GM18499 (cell line): Measurements from ENCODE around the gene SGF29.
"Not testable (repeated sequence)": the region's sequence is repeated elsewhere in the genome, so short reads cannot be mapped to it uniquely, and the experiment has no call there.

Experiments
- ATAC-seq: cut with Tn5 transposase; IDR thresholded peaks from one replicate; pipeline ENCODE4 v1.9.1; 2021; ENCODE audit warnings: moderate number of reproducible peaks; ENCODE audit not compliant: insufficient read depth, unreplicated experiment

Gene SGF29

GRCh38 chr16:28532940-28533647, 20.6 kb upstream of the SGF29 start:
- no peak for ATAC-seq

- ATAC-seq = no peak
Measured at GRCh38 chr16:28534542-28535373, 19.0 kb upstream of the SGF29 start.

DNA sequence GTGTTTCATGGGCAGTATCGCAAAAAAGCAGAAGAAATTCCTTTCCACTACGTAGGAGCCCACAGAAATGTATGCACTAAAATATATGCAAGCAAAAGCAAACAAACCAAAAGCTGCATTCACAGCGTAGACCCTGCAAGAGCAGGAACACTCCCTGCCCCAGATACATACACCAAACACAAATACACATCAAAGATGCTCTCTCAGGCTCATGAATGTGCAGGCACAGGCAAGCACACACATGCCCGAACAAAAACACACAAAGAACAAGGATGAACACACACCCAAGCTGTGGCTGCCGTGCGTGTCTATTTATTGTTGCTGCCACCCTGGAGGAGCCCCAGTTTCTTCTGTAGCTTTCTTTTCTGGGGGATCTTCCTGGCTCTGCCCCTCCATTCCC, 16.6 kb upstream of the SGF29 start:
- no peak for ATAC-seq

- ATAC-seq = no peak
Measured at GRCh38 chr16:28537964-28538732, 15.6 kb upstream of the SGF29 start.

DNA sequence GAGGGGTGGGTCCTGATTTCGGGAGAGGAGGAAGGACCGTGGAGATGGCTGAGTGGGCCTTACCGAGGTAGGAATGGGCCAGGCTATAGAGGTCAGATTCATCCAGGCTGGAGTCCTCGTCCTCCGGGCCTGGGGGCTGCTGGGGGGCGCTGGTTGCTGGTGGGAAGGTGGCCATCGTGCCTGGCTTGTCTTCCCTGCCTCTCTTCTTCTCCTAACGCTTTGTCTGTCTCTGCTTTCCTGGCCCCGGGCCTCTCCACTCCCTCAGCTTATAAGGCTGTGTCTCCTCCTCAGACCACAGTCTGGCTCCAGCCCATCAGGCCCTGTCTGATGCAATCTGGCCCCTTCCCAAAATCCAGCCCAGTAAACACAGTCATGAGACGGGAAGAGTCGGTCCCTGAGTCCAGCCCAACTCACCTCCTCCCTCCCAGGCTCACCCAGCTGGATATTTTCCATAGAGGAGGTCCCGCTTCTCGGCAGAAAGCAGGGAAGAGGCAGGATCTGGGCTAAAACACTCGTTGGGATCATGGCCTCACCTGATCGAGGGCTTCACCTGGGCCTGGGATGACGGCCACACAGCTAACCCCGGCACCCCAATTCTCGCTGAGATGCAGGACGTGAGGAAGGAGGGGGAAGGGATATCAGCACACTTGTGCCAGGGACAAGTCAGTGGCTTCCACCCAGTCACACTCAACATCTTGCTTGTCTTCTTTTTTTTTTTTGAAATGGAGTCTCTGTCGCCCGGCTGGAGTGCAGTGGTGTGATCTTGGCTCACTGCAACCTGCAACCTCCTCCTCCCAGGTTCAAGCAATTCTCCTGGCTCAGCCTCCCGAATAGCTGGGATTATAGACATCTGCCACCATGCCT, 14.8 kb upstream of the SGF29 start, which contains the start of gene NUPR1:
Gene NUPR1 (minus strand): TSS at position 242 of the 864 bp plus-strand sequence. CDS start 67 bp downstream, at position 175.
- no peak for ATAC-seq

DNA sequence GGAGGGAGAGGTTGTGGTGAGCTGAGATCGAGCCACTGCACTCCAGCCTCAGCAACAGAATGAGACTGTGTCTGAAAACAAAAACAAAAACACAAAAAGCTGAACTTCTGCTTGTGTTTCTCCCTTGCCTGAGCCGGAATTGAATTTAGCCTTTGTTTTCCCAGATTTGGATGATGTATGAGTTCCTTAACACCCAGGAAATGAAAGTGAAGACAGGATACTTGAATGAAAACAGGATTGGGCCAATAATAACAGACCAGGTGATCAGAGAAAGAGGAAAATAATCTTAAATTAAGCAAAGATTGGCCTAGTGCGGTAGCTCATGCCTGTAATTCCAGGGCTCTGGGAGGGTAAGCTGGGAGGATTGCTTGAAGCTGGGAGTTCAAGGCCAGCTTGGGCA, 13.4 kb upstream of the SGF29 start:
- no peak for ATAC-seq

GRCh38 chr16:28542646-28543045, 11.1 kb upstream of the SGF29 start:
- ATAC-seq = no peak

- ATAC-seq = no peak
Measured at GRCh38 chr16:28543072-28543471, 10.6 kb upstream of the SGF29 start.

- ATAC-seq = no peak
Measured at GRCh38 chr16:28544998-28545397, 8.7 kb upstream of the SGF29 start.

DNA sequence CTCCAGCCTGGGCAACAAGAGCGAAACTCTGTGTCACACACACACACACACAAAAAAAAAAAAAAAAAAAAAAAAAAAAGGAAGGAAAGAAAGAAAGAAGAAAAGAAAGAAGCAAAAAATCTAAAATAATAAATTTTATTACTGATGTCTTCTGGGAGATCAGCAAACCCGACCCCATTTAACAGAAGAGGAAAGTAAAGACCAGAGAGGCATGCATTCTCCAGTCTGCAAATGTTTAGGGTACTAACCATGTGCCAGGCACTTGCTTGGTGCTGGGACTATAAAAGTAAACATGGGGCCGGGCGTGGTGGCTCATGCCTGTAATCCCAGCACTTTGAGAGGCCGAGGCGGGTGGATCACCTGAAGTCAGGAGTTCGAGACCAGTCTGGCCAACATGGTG, 7.8 kb upstream of the SGF29 start:
- ATAC-seq = not testable (repeated sequence)

DNA sequence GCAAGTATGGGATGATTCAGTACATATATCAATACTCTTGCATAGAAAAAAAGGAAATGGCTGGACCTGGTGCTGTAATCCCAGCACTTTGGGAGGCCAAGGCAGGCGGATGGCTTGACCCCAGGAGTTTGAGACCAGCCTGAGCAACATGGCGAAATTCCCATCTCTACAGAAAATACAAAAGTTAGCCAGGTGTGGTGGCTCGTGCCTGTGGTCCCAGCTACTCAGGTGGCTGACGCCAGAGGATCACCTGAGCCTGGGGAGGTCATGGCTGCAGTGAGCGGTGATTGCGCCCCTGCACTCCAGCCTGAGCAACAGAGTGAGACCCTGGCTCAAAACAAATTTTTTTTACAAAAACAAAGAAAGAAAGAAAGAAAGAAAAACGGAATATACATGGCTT, 7.1 kb upstream of the SGF29 start:
- ATAC-seq = no peak

DNA sequence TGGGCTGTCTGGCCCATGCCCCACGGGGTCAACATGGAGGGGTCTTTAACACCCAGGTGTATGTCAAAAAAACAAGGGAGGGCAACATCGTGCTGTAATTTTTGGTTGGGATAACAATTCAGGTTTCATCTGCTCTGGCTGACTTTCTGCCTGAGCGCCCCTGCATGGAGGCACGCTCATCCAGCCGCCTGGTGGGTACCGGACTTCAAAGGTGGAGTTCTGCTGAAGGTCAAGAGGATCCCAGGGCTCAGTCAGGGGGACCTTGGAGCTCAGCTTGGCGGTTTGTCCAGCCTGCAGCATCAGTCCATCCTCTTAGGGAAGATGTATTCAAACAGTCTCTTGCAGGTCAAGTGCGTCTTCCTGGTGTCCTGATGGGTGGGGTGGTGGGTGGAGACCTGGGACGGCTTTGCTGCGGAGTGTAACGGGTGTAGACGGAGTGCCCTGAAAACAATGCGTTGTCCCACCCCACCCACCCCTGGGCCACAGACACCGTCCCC, 5.4 kb upstream of the SGF29 start:
- ATAC-seq = no peak

DNA sequence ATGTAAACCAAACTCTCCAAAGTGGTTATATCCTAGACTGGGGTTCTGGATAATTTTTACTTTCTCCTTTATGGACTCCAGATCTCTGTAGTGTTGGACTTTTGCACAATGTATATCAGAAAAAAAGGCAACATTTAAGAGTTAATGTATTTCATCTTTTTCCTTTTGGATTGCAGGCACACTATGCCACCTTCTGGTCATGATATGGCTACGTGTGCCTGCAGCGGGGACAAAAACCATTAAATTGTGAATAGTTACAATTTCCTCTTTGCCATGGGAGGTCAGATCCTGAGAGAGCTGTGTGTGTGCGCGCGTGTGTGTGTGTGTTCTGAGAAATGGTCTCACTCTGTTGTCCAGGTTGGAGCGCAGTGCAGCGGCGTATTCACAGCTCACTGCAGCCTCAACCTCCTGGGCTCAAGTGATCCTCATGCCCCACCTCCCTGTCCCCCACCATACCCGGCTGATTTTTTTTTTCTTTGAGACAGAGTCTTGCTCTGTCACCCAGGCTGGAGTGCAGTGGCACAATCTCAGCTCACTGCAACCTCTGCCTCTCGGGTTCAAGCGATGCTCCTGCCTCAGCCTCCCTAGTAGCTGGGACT, 4.3 kb upstream of the SGF29 start:
- ATAC-seq = no peak

DNA sequence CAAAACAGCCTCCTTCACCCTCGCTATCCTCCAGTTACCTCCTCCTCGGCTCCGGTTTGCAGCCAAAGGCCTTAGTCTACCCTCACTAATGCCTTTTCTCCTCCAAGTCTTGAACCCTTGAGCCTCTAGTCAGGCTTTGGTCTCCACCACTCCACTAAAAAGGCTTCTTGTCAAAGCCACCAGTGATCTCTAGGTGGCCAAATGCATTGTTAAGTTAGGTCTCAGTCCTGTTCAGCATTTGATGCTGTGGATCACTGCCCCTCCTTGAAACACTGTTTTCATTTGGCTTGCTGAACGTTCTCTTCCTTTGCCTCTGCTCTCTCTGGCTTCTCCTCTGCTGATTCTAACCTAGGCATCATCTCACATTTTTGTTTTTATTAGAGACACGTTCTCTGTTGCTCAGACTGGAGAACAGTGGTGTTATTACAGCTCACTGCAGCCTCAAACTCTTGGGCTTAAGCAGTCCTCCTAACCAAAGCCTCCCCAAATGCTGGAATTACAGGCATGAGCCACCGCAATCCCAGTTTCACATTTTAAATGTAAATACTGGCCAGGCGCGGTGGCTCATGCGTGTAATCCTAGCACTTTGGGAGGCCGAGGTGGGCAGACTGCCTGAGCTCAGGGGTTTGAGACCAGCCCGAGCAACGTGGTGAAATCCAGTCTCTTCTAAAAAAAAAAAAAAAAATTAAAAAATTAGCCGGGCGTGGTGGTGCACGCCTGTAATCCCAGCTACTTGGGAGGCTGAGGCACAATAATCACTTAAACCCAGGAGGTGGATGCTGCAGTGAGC, 1.1 kb downstream of the SGF29 start:
- no peak for ATAC-seq

- ATAC-seq = no peak
Measured at GRCh38 chr16:28555561-28555960, 1.8 kb downstream of the SGF29 start.

- ATAC-seq = no peak
Measured at GRCh38 chr16:28556914-28557320, 3.2 kb downstream of the SGF29 start.

DNA sequence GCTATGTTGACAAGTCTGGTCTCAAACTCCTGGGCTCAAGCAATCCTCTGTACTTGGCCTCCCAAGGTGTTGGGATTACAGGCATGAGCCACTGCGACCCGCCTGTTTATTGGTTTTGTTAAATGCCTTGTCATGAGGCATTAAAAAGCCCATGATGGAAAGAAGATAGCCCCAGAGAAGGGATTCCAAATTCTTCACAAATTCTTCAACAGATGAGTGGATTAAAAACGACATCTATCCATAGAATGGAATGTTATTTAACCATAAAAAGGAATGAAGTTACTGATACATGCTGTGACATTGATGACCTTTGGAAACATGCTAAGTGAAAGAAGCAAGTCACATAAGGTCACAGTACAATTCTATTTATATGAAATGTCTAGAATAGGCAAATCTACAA, 4.7 kb downstream of the SGF29 start:
- no peak for ATAC-seq

- no peak for ATAC-seq
Measured at GRCh38 chr16:28561557-28562187, 8.0 kb downstream of the SGF29 start.
